K562 (cell line): ENCODE measurements around the gene EFS.
"Not testable (repeated sequence)": the region's sequence is repeated elsewhere in the genome, so short reads cannot be mapped to it uniquely, and the experiment has no call there.

Experiments used
- BRF2 ChIP-seq: IDR thresholded peaks from 3 replicates; pipeline ENCODE4 v1.6.1; 2011; ENCODE audit warnings: borderline replicate concordance, mild to moderate bottlenecking; ENCODE audit not compliant: insufficient read length, insufficient read depth
- CTCF ChIP-seq, 3 experiments: IDR thresholded peaks in 2 of 3; conservative IDR thresholded peaks in 1 of 3; 2 replicates each; pipeline ENCODE4 v1.5.1; 2011 to 2012; ENCODE audit warnings: low read length in 3 of 3, mild to moderate bottlenecking in 3 of 3, control low read depth in 2 of 3, improper control_type of control experiment in 1 of 3, inconsistent platforms in 1 of 3, low read depth in 1 of 3, mixed read lengths in 1 of 3, moderate library complexity in 1 of 3; ENCODE audit not compliant: insufficient read depth in 2 of 3
- GATAD2A ChIP-seq: fragments of 450-650 bp; IDR thresholded peaks from 2 replicates; pipeline ENCODE4 v1.6.1; 2017
- HNRNPL ChIP-seq: fragments of 200-400 bp; formaldehyde crosslinking; IDR thresholded peaks from 2 replicates; pipeline ENCODE4 v1.6.1; 2017; ENCODE audit warnings: low read depth, mild to moderate bottlenecking, low read length
- LCOR ChIP-seq: sonication (generic); formaldehyde crosslinking; IDR thresholded peaks from 2 replicates; pipeline ENCODE4 v1.8.0; 2022; ENCODE audit warnings: mild to moderate bottlenecking, missing genetic modification reagents
- MXI1 ChIP-seq: IDR thresholded peaks from 2 replicates; pipeline ENCODE4 v1.6.1; 2011; ENCODE audit warnings: low read depth, mild to moderate bottlenecking, improper control_type of control experiment, low read length
- TF ChIP-seq, protein P1 (sequence below): sonication (generic); formaldehyde crosslinking; IDR thresholded peaks from 2 replicates; pipeline ENCODE4 v1.4.0; 2020; ENCODE audit warnings: mild to moderate bottlenecking, missing genetic modification reagents

DNA sequence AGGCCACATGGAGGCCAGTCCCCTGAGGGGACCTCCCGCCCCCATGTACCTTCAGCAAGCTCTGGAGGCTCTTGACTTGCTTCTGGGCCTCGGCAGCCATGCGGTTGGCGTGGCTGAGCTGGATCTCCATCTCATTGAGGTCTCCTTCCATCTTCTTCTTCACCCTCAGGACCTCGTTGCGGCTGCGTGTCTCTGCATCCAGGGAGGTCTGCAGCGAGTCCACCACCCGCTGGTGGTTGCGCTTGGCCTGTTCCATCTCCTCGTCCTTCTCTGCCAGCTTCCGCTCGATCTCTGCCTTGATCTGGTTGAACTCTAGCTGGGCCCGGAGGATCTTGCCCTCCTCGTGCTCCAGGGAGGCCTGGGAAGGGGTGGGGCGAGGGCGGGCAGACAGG lies 21.3 kb upstream of the EFS start:
- TF ChIP-seq CTCF (IDR thresholded peaks at IDR 0.05 in 2 of 3, conservative IDR thresholded peaks at IDR 0.05 in 1 of 3; ENCODE audit: insufficient read depth in 2 of 3, low read depth in 1 of 3, low read length in 3 of 3); HNRNPL; MXI1; BRF2; LCOR; GATAD2A: not testable (repeated sequence)
- TF ChIP-seq, protein P1, sequence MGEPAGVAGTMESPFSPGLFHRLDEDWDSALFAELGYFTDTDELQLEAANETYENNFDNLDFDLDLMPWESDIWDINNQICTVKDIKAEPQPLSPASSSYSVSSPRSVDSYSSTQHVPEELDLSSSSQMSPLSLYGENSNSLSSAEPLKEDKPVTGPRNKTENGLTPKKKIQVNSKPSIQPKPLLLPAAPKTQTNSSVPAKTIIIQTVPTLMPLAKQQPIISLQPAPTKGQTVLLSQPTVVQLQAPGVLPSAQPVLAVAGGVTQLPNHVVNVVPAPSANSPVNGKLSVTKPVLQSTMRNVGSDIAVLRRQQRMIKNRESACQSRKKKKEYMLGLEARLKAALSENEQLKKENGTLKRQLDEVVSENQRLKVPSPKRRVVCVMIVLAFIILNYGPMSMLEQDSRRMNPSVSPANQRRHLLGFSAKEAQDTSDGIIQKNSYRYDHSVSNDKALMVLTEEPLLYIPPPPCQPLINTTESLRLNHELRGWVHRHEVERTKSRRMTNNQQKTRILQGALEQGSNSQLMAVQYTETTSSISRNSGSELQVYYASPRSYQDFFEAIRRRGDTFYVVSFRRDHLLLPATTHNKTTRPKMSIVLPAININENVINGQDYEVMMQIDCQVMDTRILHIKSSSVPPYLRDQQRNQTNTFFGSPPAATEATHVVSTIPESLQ (CRISPR knock-in tag): not testable (repeated sequence)
